Left kidney (tissue), 2 donors: ENCODE data around the gene ARHGEF11. TPM values are rescaled to one million over a fixed set of nuclear protein-coding genes. Genes with fewer than 3 reads are reported as not detected.

Experiments
- DNase-seq: peaks from one replicate; pipeline ENCODE4 v3.0.0-alpha.2; 2013
- polyA plus RNA-seq: library from polyadenylated mRNA; unstranded; fragments of 120-200 nt; gene quantifications from one replicate; pipeline ENCODE4 v1.2.1, GENCODE V29; 2013; ENCODE audit not compliant: insufficient read length

ARHGEF11 gene
- polyA plus RNA-seq, 1 donor, result 38.9 TPM

- DNase-seq, result no peak
Observed at GRCh38 chr1:156953571-156953970, 92.0 kb downstream of the ARHGEF11 start.

- DNase-seq, result no peak
Observed at GRCh38 chr1:156951371-156951770, 94.2 kb downstream of the ARHGEF11 start.

- DNase-seq, result no peak
Observed at GRCh38 chr1:156949127-156949526, 96.4 kb downstream of the ARHGEF11 start.

- no peak for DNase-seq
Observed at GRCh38 chr1:156948708-156949107, 96.8 kb downstream of the ARHGEF11 start.

- no peak for DNase-seq
Observed at GRCh38 chr1:156947818-156948525, 97.6 kb downstream of the ARHGEF11 start.

- DNase-seq, result no peak
Observed at GRCh38 chr1:156947127-156947526, 98.4 kb downstream of the ARHGEF11 start.

GRCh38 chr1:156945881-156946661 lies 99.5 kb downstream of the ARHGEF11 start:
- no peak for DNase-seq

GRCh38 chr1:156944848-156945247 lies 100.7 kb downstream of the ARHGEF11 start:
- no peak for DNase-seq

- no peak for DNase-seq
Observed at GRCh38 chr1:156944268-156944667, 101.3 kb downstream of the ARHGEF11 start.

GRCh38 chr1:156943756-156944155 lies 101.8 kb downstream of the ARHGEF11 start:
- DNase-seq, result no peak

GRCh38 chr1:156942576-156942975 lies 103.0 kb downstream of the ARHGEF11 start:
- DNase-seq, result no peak

GRCh38 chr1:156942176-156942575 lies 103.4 kb downstream of the ARHGEF11 start:
- DNase-seq, result no peak

GRCh38 chr1:156941675-156942074 lies 103.9 kb downstream of the ARHGEF11 start:
- no peak for DNase-seq

GRCh38 chr1:156939786-156940334 lies 105.7 kb downstream of the ARHGEF11 start:
- no peak for DNase-seq

- DNase-seq, result no peak
Observed at GRCh38 chr1:156938813-156939212, 106.7 kb downstream of the ARHGEF11 start.

- DNase-seq, result no peak
Observed at GRCh38 chr1:156937883-156938282, 107.7 kb downstream of the ARHGEF11 start.

- DNase-seq, result no peak
Observed at GRCh38 chr1:156936721-156937220, 108.8 kb downstream of the ARHGEF11 start.

- DNase-seq, result no peak
Observed at GRCh38 chr1:156936191-156936590, 109.4 kb downstream of the ARHGEF11 start.

GRCh38 chr1:156935505-156936128 lies 109.9 kb downstream of the ARHGEF11 start:
- no peak for DNase-seq

- DNase-seq, result no peak
Observed at GRCh38 chr1:156933136-156933535, 112.4 kb downstream of the ARHGEF11 start.

- DNase-seq, result no peak
Observed at GRCh38 chr1:156931974-156932710, 113.4 kb downstream of the ARHGEF11 start.
